ENCODE measurements around the gene RPS19. TPM values are rescaled to one million over a fixed set of nuclear protein-coding genes. Genes with fewer than 3 reads are reported as not detected.
A peak's percentile ranks its signal among the peaks of the same experiment; 100 is the strongest.

Gene RPS19
- total RNA-seq, 2 experiments from 2014 or later: 2,625 to 2,652 TPM

DNA sequence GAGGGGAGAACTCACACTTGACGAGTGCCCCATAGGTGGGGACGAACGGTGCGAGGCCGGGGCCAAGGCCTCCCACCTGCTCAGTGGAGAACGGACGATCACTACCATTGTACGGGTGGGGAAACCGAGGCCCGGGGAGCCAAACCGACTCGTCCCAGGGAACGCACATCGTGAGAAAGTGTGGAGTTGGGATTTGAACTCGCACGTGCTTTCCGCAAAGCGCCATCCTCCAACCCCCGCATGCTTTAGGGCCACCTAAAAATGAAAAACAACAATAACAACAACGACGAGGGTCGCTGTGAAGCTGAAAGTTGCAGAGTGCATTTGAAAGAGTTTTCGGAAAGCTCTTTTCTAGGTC lies 23.4 kb downstream of the RPS19 start:
- peak; percentile 28 for DNase-seq
- Mint-ChIP-seq H3K4me1 (peaks cover 49% of the 10 kb centered on the region), H3K9me3 (no peaks in the 10 kb centered on the region), H3K27ac (peak overlapping the region; percentile 93), H3K36me3 (ENCODE audit: low read depth) (peaks cover 51% of the 10 kb centered on the region), H3K4me3 (peak overlapping the region; percentile 85), H3K27me3 (no peaks in the 10 kb centered on the region)
- CTCF ChIA-PET: interaction anchor here (1.2 to 5.9 kb wide), 3 partner anchors 11 to 62 kb away, joined by 3 to 95 read pairs (median 23); partner anchors contain the start of gene RPS19
- POLR2A ChIA-PET: interaction anchor here (1.3 to 13.3 kb wide), 4 partner anchors 14 to 64 kb away, joined by 3 to 384 read pairs (median 150); partner anchors contain the start of genes CD79A and RPS19

GRCh38 chr19:41883821-41884733 lies 24.0 kb downstream of the RPS19 start:
- no peaks in the 10 kb centered on the region for H3K9me3 Mint-ChIP-seq
- CTCF ChIA-PET: interaction anchor here (1.0 to 5.9 kb wide), 5 partner anchors 11 to 68 kb away, joined by 3 to 95 read pairs (median 3); partner anchors contain the start of gene RPS19
- H3K4me1 Mint-ChIP-seq: peaks cover 55% of the 10 kb centered on the region
- H3K36me3 Mint-ChIP-seq (ENCODE audit: low read depth): peaks cover 56% of the 10 kb centered on the region
- no peaks in the 10 kb centered on the region for H3K27me3 Mint-ChIP-seq
- POLR2A ChIA-PET: interaction anchor here (1.0 to 13.3 kb wide), 8 partner anchors 14 to 399 kb away, joined by 3 to 384 read pairs (median 40); partner anchors contain the start of genes CD79A, ERFL, RABAC1 and RPS19
- DNase-seq: peak; percentile 94
- H3K27ac Mint-ChIP-seq: peak overlapping the region; percentile 93
- H3K4me3 Mint-ChIP-seq: peak overlapping the region; percentile 85

DNA sequence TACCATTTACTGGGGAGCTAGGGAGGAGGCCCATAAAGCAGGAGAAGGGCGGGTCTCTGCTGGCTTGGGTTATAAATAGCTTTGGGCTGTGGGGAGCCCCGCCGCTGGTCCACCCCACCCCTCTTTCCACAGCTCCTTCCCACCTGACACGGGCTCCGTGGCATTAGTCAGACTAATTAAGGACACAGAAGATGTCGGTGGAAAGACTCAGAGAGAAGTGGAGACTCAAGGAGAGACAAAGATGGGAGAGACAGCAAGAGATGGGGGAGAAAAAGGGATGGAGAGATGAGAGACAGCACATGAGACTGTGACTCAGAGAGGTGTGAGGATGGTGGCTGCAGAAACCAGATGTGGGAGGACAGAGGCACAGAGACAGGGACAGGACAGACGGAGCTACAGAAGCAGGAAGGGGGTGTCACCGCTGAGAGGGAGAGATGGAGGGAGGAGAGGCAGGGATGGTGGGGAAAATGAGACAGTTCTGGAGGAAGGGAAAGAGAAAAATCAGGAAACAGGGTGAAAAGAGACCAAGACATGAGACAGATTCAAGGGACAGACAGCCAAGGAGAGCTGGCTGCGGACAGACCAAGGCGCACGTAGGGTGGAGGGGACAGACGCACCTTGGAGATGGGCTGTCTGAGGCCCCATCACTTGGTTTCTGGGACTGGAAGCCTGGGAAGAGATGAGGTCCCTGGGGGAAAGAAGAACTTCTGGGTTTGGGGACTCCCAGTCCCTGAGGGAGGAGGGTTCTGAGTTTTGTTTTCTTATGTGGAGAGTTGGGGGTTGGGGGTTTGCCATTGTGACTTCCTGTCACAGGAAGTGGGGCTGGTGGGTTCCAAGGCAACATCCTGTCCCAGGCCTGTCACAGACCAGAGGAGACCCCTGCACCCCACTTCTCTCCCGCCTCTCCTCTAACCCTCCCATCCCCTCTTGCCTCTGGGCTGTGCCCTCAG lies 27.0 kb downstream of the RPS19 start:
- Mint-ChIP-seq H3K27ac (peak overlapping the region; percentile 93), H3K4me1 (peaks cover 57% of the 10 kb centered on the region)

GRCh38 chr19:41887711-41888382 lies 27.8 kb downstream of the RPS19 start:
- H3K27ac Mint-ChIP-seq: peak overlapping the region; percentile 93
- peak; percentile 86 for DNase-seq
- H3K4me3 Mint-ChIP-seq: peak overlapping the region; percentile 85
- peaks cover 57% of the 10 kb centered on the region for H3K4me1 Mint-ChIP-seq
- H3K36me3 Mint-ChIP-seq (ENCODE audit: low read depth): peaks cover 73% of the 10 kb centered on the region
- POLR2A ChIA-PET: interaction anchor here (2.2 to 13.3 kb wide), 6 partner anchors 17 to 70 kb away, joined by 7 to 384 read pairs (median 90); partner anchors contain the start of genes CD79A, ERFL, RABAC1 and RPS19
- no peaks in the 10 kb centered on the region for H3K9me3 Mint-ChIP-seq
- CTCF ChIA-PET: interaction anchor here (0.9 to 5.9 kb wide), 8 partner anchors 12 to 63 kb away, joined by 3 to 95 read pairs (median 4); partner anchors contain the start of gene RPS19
- H3K27me3 Mint-ChIP-seq: no peaks in the 10 kb centered on the region

More for the DNA sequence above, 27.0 kb downstream of the RPS19 start:
- peak overlapping the region; percentile 85 for H3K4me3 Mint-ChIP-seq
- DNase-seq: peak; percentile 81
- no peaks in the 10 kb centered on the region for H3K27me3 Mint-ChIP-seq
- H3K36me3 Mint-ChIP-seq (ENCODE audit: low read depth): peaks cover 78% of the 10 kb centered on the region
- CTCF ChIA-PET: interaction anchor here (0.6 to 5.9 kb wide), 10 partner anchors 14 to 148 kb away, joined by 3 to 95 read pairs (median 4); partner anchors contain the start of gene RPS19
- POLR2A ChIA-PET: interaction anchor here (1.6 to 13.3 kb wide), 7 partner anchors 8 to 71 kb away, joined by 3 to 384 read pairs (median 45); partner anchors contain the start of genes CD79A, ERFL, RABAC1 and RPS19
- H3K9me3 Mint-ChIP-seq: no peaks in the 10 kb centered on the region

- H3K9me3 Mint-ChIP-seq: no peaks in the 10 kb centered on the region
- ChIA-PET POLR2A (interaction anchor here (1.5 to 13.3 kb wide), 6 partner anchors 16 to 69 kb away, joined by 4 to 384 read pairs (median 90); partner anchors contain the start of genes CD79A and RPS19), CTCF (interaction anchor here (1.3 to 5.9 kb wide), 3 partner anchors 16 to 29 kb away, joined by 5 to 95 read pairs (median 11); partner anchors contain the start of gene RPS19)
- H3K27ac Mint-ChIP-seq: peak overlapping the region; percentile 93
- H3K4me1 Mint-ChIP-seq: peaks cover 61% of the 10 kb centered on the region
- H3K27me3 Mint-ChIP-seq: no peaks in the 10 kb centered on the region
- peaks cover 72% of the 10 kb centered on the region for H3K36me3 Mint-ChIP-seq (ENCODE audit: low read depth)
- H3K4me3 Mint-ChIP-seq: peak overlapping the region; percentile 13
- DNase-seq: no peak
Observed at GRCh38 chr19:41888926-41889325, 28.9 kb downstream of the RPS19 start.

DNA sequence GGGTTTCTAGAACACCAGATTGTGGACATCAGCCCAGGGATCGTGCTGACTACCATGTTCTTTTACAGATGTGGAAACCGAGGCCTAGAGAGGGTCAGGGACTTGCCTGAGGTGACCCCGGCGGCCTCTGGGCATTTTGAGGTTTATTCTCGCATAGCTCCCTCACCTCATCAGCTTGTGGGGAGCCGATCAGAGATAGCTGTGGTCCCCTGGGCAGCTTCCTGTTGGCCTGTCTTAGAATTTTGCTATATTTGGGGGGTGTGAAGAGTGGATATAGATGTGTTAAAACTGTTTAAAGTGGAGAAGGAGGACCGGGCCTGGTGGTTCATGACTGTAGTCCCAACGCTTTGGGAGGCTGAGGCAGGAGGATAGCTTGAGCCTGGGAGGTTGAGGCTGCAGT lies 29.8 kb downstream of the RPS19 start:
- no peak for DNase-seq
- peaks cover 67% of the 10 kb centered on the region for H3K4me1 Mint-ChIP-seq
- H3K27ac Mint-ChIP-seq: peak overlapping the region; percentile 56
- H3K9me3 Mint-ChIP-seq: no peaks in the 10 kb centered on the region
- peaks cover 69% of the 10 kb centered on the region for H3K36me3 Mint-ChIP-seq (ENCODE audit: low read depth)
- ChIA-PET POLR2A (interaction anchor here (1.5 to 13.3 kb wide), 4 partner anchors 15 to 68 kb away, joined by 4 to 384 read pairs (median 85); partner anchors contain the start of genes CD79A and RPS19), CTCF (no interaction called here)
- H3K4me3 Mint-ChIP-seq: no peak overlapping the region
- H3K27me3 Mint-ChIP-seq: no peaks in the 10 kb centered on the region

GRCh38 chr19:41890936-41891335 lies 30.9 kb downstream of the RPS19 start:
- peaks cover 70% of the 10 kb centered on the region for H3K36me3 Mint-ChIP-seq (ENCODE audit: low read depth)
- ChIA-PET POLR2A (interaction anchor here (0.7 to 13.3 kb wide), 6 partner anchors 14 to 67 kb away, joined by 3 to 384 read pairs (median 10); partner anchors contain the start of genes CD79A and RPS19), CTCF (no interaction called here)
- no peak overlapping the region for H3K4me3 Mint-ChIP-seq
- H3K4me1 Mint-ChIP-seq: peaks cover 68% of the 10 kb centered on the region
- H3K27ac Mint-ChIP-seq: no peak overlapping the region
- no peak for DNase-seq
- H3K27me3 Mint-ChIP-seq: no peaks in the 10 kb centered on the region
- H3K9me3 Mint-ChIP-seq: no peaks in the 10 kb centered on the region

- H3K4me3 Mint-ChIP-seq: no peak overlapping the region
- peaks cover 61% of the 10 kb centered on the region for H3K36me3 Mint-ChIP-seq (ENCODE audit: low read depth)
- H3K9me3 Mint-ChIP-seq: no peaks in the 10 kb centered on the region
- no peak for DNase-seq
- no peak overlapping the region for H3K27ac Mint-ChIP-seq
- ChIA-PET POLR2A (interaction anchor here (1.4 to 13.3 kb wide), 5 partner anchors 12 to 66 kb away, joined by 3 to 384 read pairs (median 15); partner anchors contain the start of genes CD79A, RABAC1 and RPS19), CTCF (interaction anchor here (0.6 kb wide), 1 partner anchor 20 kb away, joined by 4 read pairs; no protein-coding TSS in a partner anchor)
- H3K27me3 Mint-ChIP-seq: no peaks in the 10 kb centered on the region
- H3K4me1 Mint-ChIP-seq: peaks cover 58% of the 10 kb centered on the region
Observed at GRCh38 chr19:41892173-41892902, 32.3 kb downstream of the RPS19 start.

- ChIA-PET CTCF (no interaction called here), POLR2A (no interaction called here)
- H3K27me3 Mint-ChIP-seq: no peaks in the 10 kb centered on the region
- H3K27ac Mint-ChIP-seq: peak overlapping the region; percentile 35
- peaks cover 65% of the 10 kb centered on the region for H3K36me3 Mint-ChIP-seq (ENCODE audit: low read depth)
- DNase-seq: no peak
- H3K4me1 Mint-ChIP-seq: peaks cover 50% of the 10 kb centered on the region
- H3K9me3 Mint-ChIP-seq: no peaks in the 10 kb centered on the region
- no peak overlapping the region for H3K4me3 Mint-ChIP-seq
Observed at GRCh38 chr19:41893899-41894298, 33.8 kb downstream of the RPS19 start.

- DNase-seq: no peak
- H3K27ac Mint-ChIP-seq: no peak overlapping the region
Observed at GRCh38 chr19:41894350-41894749, 34.3 kb downstream of the RPS19 start.

More at GRCh38 chr19:41894350-41894749, 34.3 kb downstream of the RPS19 start:
- H3K9me3 Mint-ChIP-seq: no peaks in the 10 kb centered on the region
- no peaks in the 10 kb centered on the region for H3K27me3 Mint-ChIP-seq
- CTCF ChIA-PET: no interaction called here
- no peak overlapping the region for H3K4me3 Mint-ChIP-seq
- H3K4me1 Mint-ChIP-seq: peaks cover 49% of the 10 kb centered on the region
- peaks cover 65% of the 10 kb centered on the region for H3K36me3 Mint-ChIP-seq (ENCODE audit: low read depth)
- POLR2A ChIA-PET: interaction anchor here (1.3 kb wide), 1 partner anchor 11 kb away, joined by 4 read pairs; no protein-coding TSS in a partner anchor

All from activated CD4-positive, alpha-beta memory T cell treated with anti-CD3 and anti-CD28 coated beads, Interleukin-2, amount 10 ng/mL, durations not matched to agents 7 days and 5 days (primary cell).